Parathyroid adenoma (tissue), 2 donors: ENCODE data around the gene C16orf95.

Experiments
- H2AFZ ChIP-seq: fragments of 300-600 bp; sonication (generic); one replicate; pipeline ENCODE4 v1.7.0; 2017; ENCODE audit warnings: antibody characterized with exemption, mild to moderate bottlenecking
- H3K27ac ChIP-seq: fragments of 300-600 bp; sonication (generic); one replicate; pipeline ENCODE4 v1.7.0; 2017
- H3K27me3 ChIP-seq: fragments of 300-600 bp; sonication (generic); one replicate; pipeline ENCODE4 v1.7.0; 2017; ENCODE audit warnings: low read length; ENCODE audit not compliant: control insufficient read depth, insufficient read depth
- H3K36me3 ChIP-seq: fragments of 300-600 bp; sonication (generic); one replicate; pipeline ENCODE4 v1.7.0; 2017; ENCODE audit warnings: low read length; ENCODE audit not compliant: control insufficient read depth, insufficient read depth
- H3K4me1 ChIP-seq: fragments of 300-600 bp; sonication (generic); one replicate; pipeline ENCODE4 v1.7.0; 2017; ENCODE audit warnings: control low read depth
- H3K4me2 ChIP-seq: fragments of 300-600 bp; sonication (generic); one replicate; pipeline ENCODE4 v1.7.0; 2017; ENCODE audit warnings: low read length
- H3K4me3 ChIP-seq: fragments of 300-600 bp; sonication (generic); one replicate; pipeline ENCODE4 v1.7.0; 2017; ENCODE audit warnings: low read depth, low read length
- H3K79me2 ChIP-seq: fragments of 300-600 bp; sonication (generic); one replicate; pipeline ENCODE4 v1.7.0; 2017; ENCODE audit warnings: control low read depth
- H3K9ac ChIP-seq: fragments of 300-600 bp; sonication (generic); one replicate; pipeline ENCODE4 v1.7.0; 2017; ENCODE audit warnings: mild to moderate bottlenecking
- H3K9me3 ChIP-seq: fragments of 300-600 bp; sonication (generic); one replicate; pipeline ENCODE4 v1.7.0; 2017; ENCODE audit warnings: low read length; ENCODE audit not compliant: control insufficient read depth
- CTCF ChIP-seq: fragments of 300-600 bp; sonication (generic); IDR thresholded peaks from one replicate; pipeline ENCODE4 v1.7.0; 2017; ENCODE audit warnings: antibody characterized with exemption, mild to moderate bottlenecking
- donor health status: primary hyperparathyroidism.

C16orf95 gene

GRCh38 chr16:87316923-87317749 is at the start of gene C16orf95:
TSS of gene C16orf95 (minus strand) at chr16:87317392. CDS start at chr16:87317242, 150 bp downstream.
- Histone ChIP-seq H3K4me2 (peak within 1 kb of the TSS; percentile 86), H3K79me2 (no peaks in the 10 kb centered on the region), H3K27me3 (no peaks in the 10 kb centered on the region), H3K9ac (peak within 1 kb of the TSS; percentile 77), H3K9me3 (no peaks in the 10 kb centered on the region), H2AFZ (peak within 1 kb of the TSS; percentile 98), H3K4me1 (peaks cover 10% of the 10 kb centered on the region), H3K27ac (peak within 1 kb of the TSS; percentile 86), H3K4me3 (peak within 1 kb of the TSS; percentile 96), H3K36me3 (no peaks in the 10 kb centered on the region)
- peak; percentile 65 for TF ChIP-seq CTCF

GRCh38 chr16:87366930-87367329 is 49.7 kb upstream of the C16orf95 start:
- TF ChIP-seq CTCF, result no peak
- Histone ChIP-seq H3K36me3 (no peaks in the 10 kb centered on the region), H3K4me2 (no peak overlapping the region), H3K79me2 (peaks cover 59% of the 10 kb centered on the region), H2AFZ (no peak overlapping the region), H3K9me3 (no peaks in the 10 kb centered on the region), H3K27ac (no peak overlapping the region), H3K9ac (no peak overlapping the region), H3K4me1 (peaks cover 18% of the 10 kb centered on the region), H3K27me3 (no peaks in the 10 kb centered on the region), H3K4me3 (no peak overlapping the region)

- Histone ChIP-seq H3K9ac (no peak overlapping the region), H3K27ac (no peak overlapping the region), H3K4me3 (no peak overlapping the region), H3K4me1 (peaks cover 18% of the 10 kb centered on the region), H3K79me2 (peaks cover 53% of the 10 kb centered on the region), H3K4me2 (no peak overlapping the region), H3K9me3 (no peaks in the 10 kb centered on the region), H2AFZ (no peak overlapping the region), H3K27me3 (no peaks in the 10 kb centered on the region), H3K36me3 (no peaks in the 10 kb centered on the region)
- no peak for TF ChIP-seq CTCF
Measured at GRCh38 chr16:87366288-87366687, 49.1 kb upstream of the C16orf95 start.

GRCh38 chr16:87365021-87365713 is 48.0 kb upstream of the C16orf95 start:
- Histone ChIP-seq H3K4me1 (peaks cover 18% of the 10 kb centered on the region), H2AFZ (no peak overlapping the region), H3K4me2 (no peak overlapping the region), H3K4me3 (no peak overlapping the region), H3K27me3 (no peaks in the 10 kb centered on the region), H3K36me3 (no peaks in the 10 kb centered on the region), H3K9me3 (no peaks in the 10 kb centered on the region), H3K27ac (peak overlapping the region; percentile 32), H3K9ac (no peak overlapping the region), H3K79me2 (peaks cover 52% of the 10 kb centered on the region)
- TF ChIP-seq CTCF, result no peak
